HG03342 (cell line): ENCODE measurements around the gene C19orf81.

ENCODE experiments used
- ATAC-seq: cut with Tn5 transposase; IDR thresholded peaks from one replicate; pipeline ENCODE4 v1.9.1; 2021; ENCODE audit warnings: mild to moderate bottlenecking, moderate library complexity; ENCODE audit not compliant: unreplicated experiment

C19orf81 gene

DNA sequence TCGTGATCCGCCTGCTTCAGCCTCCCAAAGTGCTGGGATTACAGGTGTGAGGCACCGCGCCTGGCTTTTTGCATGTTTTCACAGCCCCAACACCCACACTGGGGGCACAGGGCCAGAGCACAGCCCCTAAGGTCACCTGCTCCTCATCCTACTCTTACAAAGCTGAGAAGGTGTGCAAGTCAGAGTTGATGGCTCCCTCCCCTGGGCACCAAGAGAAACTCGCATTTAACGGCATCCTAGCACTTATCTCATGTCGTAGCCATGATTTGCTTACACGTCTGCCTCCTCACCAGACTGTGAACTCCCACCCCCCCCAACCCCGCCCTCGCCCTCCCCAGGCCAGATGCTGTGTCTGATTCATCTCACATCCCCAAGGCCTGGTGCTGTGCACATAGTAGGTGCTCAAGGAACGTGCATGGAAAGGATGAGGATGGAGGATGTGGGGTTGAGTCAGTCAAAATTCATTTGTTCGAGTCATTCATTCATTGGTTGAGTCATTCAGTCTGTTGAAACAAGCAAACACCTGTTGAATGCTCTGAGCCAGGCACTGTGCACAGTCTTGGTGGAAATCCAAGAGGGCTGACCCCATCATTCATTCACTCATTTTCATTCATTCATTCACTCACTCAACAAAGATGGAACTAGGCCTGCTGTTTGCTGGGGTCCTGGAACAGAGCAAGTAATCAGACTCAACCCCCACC is 59.1 kb downstream of the C19orf81 start:
- no peak for ATAC-seq
